ENCODE results near the gene GCNA.

- TF ChIP-seq CTCF (conservative IDR thresholded peaks at IDR 0.05; ENCODE audit: low read length) (no peak), EZH2phosphoT487 (IDR thresholded peaks at IDR 0.05; ENCODE audit: borderline replicate concordance, low read depth, low read length) (no peak)
Measured at GRCh38 chrX:71629467-71629866, 51.2 kb downstream of the GCNA start.
